ENCODE results near the gene MRPL42. TPM values are rescaled to one million over a fixed set of nuclear protein-coding genes. Genes with fewer than 3 reads are reported as not detected.

The MRPL42 gene
- total RNA-seq, 1 donor from 2014 or later: 93.2 TPM

DNA sequence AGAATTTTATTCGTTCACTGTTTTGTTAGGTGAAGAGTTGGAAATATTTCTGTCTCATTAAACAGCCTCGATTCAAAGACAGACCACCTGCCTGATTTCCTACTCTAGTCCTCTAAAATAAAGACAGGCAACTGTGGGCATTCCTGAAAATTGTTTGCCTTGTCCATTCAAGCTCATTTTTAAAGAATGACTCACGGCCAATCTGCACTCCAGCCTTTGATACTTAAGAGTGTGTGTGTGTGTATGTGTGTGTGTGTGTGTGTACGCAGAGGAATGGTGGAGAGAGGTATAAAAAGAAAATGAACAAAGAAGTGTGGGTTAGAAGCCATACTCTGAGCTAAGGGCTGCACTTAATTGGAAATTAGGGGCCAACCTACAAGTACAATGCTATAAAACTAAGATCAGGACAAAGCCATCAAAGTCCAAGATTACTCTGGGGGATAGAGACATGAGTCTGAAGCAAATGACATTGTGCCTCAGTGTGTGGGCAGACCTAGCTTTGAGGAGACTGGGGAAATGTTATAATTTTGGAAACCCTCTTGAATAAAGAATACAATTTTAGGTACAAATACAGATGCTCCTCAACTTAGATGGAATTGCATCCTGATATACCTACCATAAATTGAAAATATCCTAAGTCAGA, 59.6 kb downstream of the MRPL42 start:
- H3K4me3 ChIP-seq (ENCODE audit: low read depth, low read length): no peak overlapping the region
- DNase-seq (ENCODE audit: low read depth): peak; percentile 81
- TF ChIP-seq, protein P1, sequence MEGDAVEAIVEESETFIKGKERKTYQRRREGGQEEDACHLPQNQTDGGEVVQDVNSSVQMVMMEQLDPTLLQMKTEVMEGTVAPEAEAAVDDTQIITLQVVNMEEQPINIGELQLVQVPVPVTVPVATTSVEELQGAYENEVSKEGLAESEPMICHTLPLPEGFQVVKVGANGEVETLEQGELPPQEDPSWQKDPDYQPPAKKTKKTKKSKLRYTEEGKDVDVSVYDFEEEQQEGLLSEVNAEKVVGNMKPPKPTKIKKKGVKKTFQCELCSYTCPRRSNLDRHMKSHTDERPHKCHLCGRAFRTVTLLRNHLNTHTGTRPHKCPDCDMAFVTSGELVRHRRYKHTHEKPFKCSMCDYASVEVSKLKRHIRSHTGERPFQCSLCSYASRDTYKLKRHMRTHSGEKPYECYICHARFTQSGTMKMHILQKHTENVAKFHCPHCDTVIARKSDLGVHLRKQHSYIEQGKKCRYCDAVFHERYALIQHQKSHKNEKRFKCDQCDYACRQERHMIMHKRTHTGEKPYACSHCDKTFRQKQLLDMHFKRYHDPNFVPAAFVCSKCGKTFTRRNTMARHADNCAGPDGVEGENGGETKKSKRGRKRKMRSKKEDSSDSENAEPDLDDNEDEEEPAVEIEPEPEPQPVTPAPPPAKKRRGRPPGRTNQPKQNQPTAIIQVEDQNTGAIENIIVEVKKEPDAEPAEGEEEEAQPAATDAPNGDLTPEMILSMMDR (conservative IDR thresholded peaks at IDR 0.05; ENCODE audit: low read depth, low read length): no peak

DNA sequence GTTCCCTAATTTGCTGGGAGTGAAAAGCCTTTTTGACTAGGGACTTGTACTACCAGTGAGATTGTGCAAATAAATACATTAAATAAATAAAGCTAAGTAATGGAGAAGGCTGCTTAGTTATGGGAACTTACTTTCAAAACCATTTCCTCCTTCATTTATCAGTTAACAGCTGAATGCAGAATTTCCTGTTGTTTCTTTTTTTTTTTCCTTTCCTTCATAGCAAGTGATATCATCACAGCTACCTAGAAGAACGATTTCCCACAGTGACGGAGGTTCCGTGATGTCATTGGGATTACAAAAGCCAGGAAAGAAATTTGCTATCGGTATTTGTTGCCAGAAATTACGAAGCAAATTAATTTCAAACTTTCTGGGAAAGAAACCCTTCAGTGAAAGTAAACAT, 63.0 kb downstream of the MRPL42 start:
- no peak for DNase-seq (ENCODE audit: low read depth)
- TF ChIP-seq, protein P1 (conservative IDR thresholded peaks at IDR 0.05; ENCODE audit: low read depth, low read length): no peak
- H3K4me3 ChIP-seq (ENCODE audit: low read depth, low read length): no peak overlapping the region

DNA sequence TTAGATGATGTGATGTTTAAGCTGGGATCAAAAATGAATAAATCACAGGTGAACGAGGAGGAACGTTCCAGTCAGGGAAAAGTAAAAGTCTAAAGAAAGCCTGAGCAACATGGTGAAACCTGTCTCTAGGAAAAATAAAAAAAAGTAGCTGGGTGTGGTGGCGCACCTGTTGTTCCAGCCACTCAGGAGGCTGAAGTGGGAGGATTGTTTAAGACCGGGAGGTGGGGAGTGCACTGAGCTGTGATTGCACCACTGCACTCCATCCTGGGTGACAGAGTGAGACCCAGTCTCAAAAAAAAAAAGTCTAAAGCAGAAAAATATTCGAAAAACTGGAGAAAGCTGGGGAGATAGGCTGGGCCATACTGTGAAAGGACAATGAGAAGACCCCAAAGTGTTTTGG, 66.0 kb downstream of the MRPL42 start:
- no peak for DNase-seq (ENCODE audit: low read depth)
- TF ChIP-seq, protein P1 (conservative IDR thresholded peaks at IDR 0.05; ENCODE audit: low read depth, low read length): no peak
- no peak overlapping the region for H3K4me3 ChIP-seq (ENCODE audit: low read depth, low read length)

DNA sequence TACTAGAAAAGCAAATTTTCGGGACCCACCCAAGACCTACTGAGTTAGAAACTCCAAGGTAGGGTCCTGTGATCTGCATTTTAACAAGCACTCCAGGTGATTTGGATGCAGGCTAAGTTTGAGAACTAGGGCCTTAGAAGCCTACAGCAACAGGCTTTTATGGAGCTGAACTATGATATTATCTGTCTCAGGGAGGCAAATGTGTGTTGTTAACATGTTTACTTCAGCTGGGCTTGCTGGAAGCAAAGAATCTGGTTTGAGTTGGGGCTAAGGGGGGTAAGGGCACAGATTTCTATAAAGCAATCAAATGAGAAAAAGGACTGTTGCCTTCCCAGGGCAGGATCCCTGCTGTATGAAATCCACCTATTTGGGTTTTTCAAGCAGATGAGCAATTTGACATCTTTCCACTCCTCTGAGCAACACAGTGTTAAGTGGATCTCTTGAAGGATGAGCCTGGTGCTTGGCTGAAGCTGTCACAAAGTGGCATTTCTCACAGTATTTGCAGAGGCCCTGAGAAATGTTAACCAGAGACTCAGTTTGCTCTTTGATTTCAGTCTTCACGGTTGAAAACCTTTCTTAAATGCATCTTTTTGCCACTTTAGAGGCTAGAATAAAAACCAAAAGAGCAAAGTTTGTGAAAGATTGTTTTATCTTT, 68.9 kb downstream of the MRPL42 start:
- H3K4me3 ChIP-seq (ENCODE audit: low read depth, low read length): no peak overlapping the region
- TF ChIP-seq, protein P1 (conservative IDR thresholded peaks at IDR 0.05; ENCODE audit: low read depth, low read length): no peak
- DNase-seq (ENCODE audit: low read depth): no peak

DNA sequence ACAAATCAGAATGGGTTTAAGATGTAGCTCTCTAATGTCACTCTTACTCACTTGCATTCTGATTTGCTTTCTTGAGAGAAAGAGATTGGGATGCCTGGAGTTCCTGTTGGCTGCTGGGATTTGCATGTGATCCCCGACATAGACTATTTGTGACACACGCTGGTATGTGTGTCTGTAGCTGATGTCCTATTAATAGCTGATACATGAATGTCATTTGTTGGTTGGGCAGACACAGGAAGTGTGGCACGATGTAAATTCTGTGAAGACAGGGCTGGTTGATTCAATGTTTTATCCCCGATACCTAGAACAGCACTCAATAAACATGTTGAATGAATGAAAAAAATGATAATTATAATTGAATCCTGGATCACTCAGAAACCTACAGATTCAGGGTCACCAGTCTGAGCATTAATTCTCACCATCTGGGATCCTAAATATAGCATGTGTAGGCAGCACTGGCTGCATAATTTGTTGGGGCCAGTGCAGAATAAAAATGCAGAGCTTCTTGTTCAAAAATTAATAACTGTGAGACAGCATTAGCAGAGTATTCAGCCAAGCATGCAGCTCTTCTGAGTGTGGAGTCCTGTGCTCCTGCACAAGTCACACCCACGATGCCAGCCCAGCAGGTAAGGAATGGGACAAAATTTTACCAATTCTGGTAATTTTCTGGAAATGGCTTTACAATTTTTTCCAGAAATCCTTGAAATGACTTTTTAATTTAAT, 69.6 kb downstream of the MRPL42 start:
- TF ChIP-seq, protein P1 (conservative IDR thresholded peaks at IDR 0.05; ENCODE audit: low read depth, low read length): no peak
- H3K4me3 ChIP-seq (ENCODE audit: low read depth, low read length): no peak overlapping the region
- no peak for DNase-seq (ENCODE audit: low read depth)

DNA sequence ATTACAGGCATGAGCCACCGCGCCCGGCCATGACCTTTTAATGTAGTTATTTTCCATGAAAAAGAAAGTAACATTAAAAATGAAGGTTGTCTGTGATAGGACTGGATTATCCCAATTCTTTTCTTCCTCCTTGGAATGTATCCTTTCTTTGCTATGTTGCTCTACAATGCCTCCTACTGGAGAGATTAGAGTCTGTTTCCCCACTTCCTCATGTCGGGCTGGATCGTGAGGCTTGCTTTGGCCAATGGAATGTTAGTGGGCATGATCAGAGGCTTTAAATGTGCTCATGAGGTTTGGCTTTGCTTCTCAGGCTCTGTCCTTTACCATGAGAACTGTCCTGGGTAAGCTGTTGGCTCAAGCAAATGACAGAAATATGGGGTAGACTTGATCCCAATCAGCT, 70.5 kb downstream of the MRPL42 start:
- DNase-seq (ENCODE audit: low read depth): no peak
- TF ChIP-seq, protein P1 (conservative IDR thresholded peaks at IDR 0.05; ENCODE audit: low read depth, low read length): peak; percentile 24
- no peak overlapping the region for H3K4me3 ChIP-seq (ENCODE audit: low read depth, low read length)

All from epithelial cell of proximal tubule (primary cell).